Activated T-helper 9 cell treated with anti-CD3 and anti-CD28 coated beads, Interleukin-2, amount 50 U/mL, for 16 hours (primary cell): Measurements from ENCODE around the gene AP1S1.
"Not testable (repeated sequence)": the region's sequence is repeated elsewhere in the genome, so short reads cannot be mapped to it uniquely, and the experiment has no call there.

ENCODE experiments used
- DNase-seq: peaks from one replicate; pipeline ENCODE4 v3.0.0-alpha.2; 2020; ENCODE audit warnings: low read depth

AP1S1 gene

DNA sequence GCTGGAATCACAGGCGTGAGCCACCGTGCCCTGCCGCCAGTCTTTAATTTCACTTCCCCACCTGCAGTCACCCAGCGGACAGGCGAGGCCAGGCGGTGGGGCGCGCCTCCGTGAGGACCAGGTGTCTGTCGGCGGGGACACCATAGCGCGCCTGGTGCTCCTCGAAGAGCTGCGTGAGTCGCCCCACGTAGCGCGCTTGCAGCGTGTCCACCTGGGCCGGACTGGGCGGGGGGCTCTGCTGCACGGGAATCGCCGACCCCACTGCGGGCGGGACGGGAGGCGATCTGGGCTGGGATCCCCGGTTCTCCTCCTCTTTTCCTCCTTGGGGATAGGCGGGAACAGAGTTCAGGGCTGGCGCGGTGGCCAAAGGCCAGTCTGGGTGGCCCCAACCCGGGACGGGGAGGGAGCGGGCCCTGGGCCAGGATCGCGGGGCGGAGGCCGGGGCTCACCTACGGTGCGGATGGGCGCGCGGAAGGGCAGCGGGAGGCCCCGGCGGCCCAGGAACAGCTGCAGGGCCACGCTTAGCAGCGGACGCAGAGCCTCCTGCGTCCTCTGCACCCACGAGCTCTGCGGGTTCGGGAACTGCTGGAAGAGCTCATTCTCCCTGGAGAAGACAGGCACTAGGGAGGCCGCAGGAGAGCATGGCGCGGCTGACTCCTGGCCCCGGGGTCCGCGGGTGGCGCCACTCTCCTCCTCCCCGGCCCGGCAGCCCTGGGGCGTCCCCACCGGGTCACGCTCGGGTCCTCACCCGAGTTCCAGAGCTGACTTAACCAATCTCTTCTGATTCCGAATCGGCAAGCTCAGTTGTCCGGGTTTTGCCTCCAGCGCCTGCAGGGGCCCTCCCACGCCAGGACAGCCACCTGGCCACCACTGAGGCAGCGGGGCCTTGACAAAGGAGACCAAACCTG, 47.7 kb downstream of the AP1S1 start:
- no peak for DNase-seq

DNA sequence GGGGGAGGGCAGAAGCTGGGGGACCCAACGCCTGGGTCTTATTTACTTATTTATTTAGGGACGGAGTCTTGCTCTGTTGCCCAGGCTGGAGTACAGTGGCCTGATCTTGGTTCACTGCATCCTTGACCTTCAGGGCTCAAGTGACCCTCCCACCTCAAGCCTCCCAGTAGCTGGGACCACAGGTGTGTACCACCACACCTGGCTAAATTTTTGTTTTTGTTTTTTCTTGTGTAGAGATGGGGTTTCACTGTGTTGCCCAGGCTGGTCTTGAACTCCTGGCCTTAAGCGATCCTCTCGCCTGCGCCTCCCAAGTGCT, 48.3 kb downstream of the AP1S1 start:
- no peak for DNase-seq

DNA sequence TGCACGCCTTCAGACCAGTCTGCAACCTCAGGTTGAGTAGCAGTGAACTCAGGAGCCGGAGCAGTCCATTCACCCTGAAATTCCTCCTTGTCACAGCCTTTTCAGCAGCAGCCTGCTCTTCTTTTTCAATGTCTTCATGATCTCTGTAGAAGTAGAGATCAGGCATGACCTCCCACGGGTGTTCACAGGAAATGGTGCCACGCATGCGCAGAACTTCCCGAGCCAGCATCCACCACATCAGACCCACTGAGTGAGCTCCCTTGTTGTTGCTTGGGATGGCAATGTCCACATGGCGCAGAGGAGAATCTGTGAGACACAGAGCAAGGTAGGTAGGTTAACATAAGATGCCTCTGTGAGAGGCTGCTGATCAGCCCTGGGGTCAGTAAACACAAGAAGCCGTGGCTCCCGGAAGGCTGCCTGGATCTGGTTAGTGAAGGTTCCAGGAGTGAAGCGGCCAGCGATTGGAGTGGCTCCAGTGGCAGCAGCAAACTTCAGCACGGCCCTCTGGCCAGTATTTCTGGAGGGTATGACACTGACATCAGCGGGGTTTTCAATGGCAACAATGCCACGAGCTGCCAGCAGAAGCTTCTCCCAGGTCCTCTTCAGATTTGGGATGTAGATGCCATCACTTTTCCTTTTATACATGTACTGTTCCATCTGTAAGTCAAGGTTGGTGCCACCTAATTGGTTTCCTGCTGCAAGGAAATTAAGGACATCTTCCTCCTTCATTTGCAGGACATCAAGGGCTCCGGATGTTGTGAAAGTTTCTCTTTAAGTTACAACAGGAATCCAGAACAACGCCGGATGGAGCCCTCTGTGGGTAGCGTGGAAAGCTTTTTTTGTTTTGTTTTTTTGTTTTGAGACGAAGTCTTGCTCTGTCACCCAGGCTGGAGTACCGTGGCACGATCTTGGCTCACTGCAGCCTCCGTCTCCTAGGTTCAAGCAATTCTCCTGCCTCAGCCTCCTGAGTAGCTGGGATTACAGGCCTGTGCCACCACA, 49.8 kb downstream of the AP1S1 start:
- not testable (repeated sequence) for DNase-seq

DNA sequence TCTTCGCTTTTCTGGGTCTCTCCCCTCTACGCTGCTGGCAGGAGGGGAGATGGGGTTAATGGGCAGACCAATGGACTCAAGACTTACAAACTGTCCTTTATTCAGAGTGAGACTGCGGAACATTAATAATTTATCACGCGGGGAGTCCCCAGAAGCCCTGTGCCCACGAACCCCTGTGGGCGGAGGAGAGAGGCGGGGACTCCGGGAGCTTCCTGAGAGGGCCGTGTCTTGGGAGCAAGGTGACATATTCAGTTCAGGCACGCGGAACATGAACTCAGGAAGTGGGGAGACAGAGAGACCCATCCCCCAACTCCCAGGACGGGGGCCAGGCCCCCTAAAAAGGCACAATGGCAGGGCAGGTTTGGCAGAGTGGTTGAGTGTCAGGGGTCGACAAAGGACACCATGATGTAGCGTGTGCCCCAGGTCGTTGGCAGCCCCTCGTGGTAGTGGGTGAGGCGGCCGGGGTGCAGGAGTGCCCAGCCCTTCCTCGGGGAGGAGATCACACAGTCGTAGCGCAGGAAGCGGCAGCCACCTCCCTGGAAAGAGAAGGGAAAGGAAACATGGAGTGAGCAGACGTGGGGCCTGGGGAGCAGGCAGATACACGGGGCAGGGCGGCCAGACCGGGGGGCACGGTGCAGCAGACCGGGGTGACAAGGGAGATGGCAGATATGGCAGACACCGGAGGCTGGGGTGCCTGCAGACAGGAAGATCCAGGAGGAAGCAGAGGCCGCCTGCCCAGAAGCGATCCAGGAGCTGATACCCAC, 51.8 kb downstream of the AP1S1 start:
- no peak for DNase-seq

DNA sequence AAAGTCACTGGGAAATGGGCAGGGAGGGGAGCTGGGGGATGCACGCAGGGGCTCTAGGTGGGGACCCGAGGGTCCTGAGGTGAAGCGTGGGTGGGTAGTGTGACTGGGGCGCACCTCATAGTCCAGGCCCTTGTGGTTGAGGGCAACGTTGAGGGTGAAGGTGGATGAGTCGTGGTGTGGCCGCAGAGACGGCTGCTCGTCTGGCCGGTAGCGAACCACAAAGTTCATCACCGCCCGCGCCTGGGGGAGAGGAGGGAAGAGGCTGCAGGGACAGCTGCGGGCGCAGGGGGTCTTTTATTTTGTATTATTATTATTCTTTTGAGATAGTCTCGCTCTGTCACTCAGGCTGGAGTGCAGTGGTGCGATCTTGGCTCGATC, 52.4 kb downstream of the AP1S1 start:
- no peak for DNase-seq

DNA sequence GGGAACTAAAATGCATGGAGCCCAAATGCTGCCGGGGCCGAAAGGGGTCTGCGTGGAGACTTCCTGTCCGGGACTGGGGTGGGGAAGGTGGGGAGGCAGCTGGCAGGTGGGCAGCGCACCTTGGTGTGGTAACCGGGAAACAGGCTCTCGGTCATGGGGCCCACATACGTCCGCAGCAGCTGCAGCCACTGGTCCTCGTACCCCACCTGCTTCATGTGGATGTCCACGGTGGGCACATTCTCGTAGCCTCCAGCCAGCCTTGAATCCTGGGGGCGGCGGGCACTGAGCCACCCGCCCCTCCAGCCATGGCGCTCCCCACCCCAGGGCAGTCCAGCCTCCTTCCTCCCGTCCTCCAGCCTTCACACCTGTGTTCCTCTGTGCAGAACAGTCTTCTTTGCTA, 53.2 kb downstream of the AP1S1 start:
- DNase-seq = no peak

DNA sequence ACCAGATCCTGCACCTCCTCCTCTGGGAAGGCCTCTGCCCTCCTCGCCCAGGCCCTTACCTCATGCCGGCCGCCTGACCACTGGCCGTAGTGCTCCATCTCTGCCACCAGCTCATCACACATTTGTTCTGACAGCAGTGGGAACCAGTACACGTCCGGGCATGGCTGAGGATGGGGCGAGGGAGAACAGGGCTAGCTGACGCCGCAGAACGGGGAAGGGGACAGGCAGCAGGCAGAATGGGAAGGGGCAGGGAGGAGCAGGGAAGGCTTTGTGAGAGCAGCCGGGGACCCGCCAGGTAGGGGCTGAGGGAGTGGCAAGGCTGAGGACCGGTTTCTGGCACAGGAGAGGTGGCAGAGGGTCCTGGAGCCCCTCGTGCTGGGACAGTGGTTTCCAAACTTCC, 54.5 kb downstream of the AP1S1 start:
- DNase-seq = no peak

DNA sequence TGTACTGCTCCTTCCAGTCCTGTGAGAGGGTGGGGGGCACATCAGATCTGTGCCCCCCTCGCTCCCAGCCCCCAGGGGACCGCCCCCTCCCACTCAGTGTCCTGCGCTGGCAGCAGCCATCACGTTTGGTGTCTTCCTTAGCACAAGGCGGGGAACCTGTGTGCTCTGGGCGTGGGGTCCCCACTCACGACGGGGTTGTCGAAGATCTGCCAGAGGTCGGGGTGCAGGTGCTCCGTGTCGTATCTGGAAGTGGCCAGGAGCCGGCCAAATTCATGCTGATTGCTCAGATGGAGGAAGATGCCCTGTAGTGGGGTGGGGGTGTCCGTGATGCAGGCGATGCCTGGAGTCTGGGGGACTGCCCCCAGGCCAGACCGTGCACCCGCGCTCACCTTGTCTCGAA, 55.9 kb downstream of the AP1S1 start:
- no peak for DNase-seq
